ENCODE data around the gene MLEC. TPM values are rescaled to one million over a fixed set of nuclear protein-coding genes. Genes with fewer than 3 reads are reported as not detected.
A peak's percentile ranks its signal among the peaks of the same experiment; 100 is the strongest.

MLEC gene
- total and polyA plus RNA-seq, 9 of the 15 experiments (the other 6 are each of a cell fraction or from before 2014, with no cell fraction given) = 18.5 to 108 (median 57.8) TPM

- no peak overlapping the region for H2AFZ ChIP-seq (ENCODE audit: low read depth, low read length)
- TF ChIP-seq FOSL1 (tag; conservative IDR thresholded peaks at IDR 0.05) (0 out of 2 replicates have a peak, but pooled peaks have one; percentile 8), L3MBTL2 (IDR thresholded peaks at IDR 0.05) (peak; percentile 38; the same call in 1 of the 2 replicates), E2F6 (IDR thresholded peaks at IDR 0.05; ENCODE audit: borderline replicate concordance in 1 of 2, extremely low read depth in 1 of 2, insufficient read depth in 1 of 2, insufficient read length in 1 of 2, low read depth in 1 of 2, low read length in 1 of 2, poor library complexity in 1 of 2, severe bottlenecking in 1 of 2) (peak in 1 of 2 experiments; percentile 4), CTBP1 (IDR thresholded peaks at IDR 0.05; ENCODE audit: borderline replicate concordance) (0 out of 2 replicates have a peak, but pooled peaks have one; percentile 5), TFAP4 (CRISPR knock-in tag; IDR thresholded peaks at IDR 0.05; ENCODE audit: borderline replicate concordance) (0 out of 2 replicates have a peak, but pooled peaks have one; percentile 5), CTCF (IDR thresholded peaks at IDR 0.05 in 2 of 3, conservative IDR thresholded peaks at IDR 0.05 in 1 of 3; ENCODE audit: insufficient read depth in 2 of 3, low read depth in 1 of 3, low read length in 3 of 3) (peak in 1 of 3 experiments; percentile 9; a peak in 1 of 6 replicates), U2AF2 (optimal IDR thresholded peaks at IDR 0.05; ENCODE audit: low read depth, low read length) (no peak), ZNF239 (CRISPR knock-in tag; IDR thresholded peaks at IDR 0.05) (no peak)
- H3K9me1 ChIP-seq (ENCODE audit: control insufficient read depth, insufficient read depth, low read length) = no peaks in the 10 kb centered on the region
- 5% methylated on average over 30 of the region's 33 CpGs for WGBS (ENCODE audit: insufficient coverage, low coverage, missing lambda C conversion rate)
- no peaks in the 10 kb centered on the region; the same call in 1 of the 2 replicates for H4K20me1 ChIP-seq (replicated peaks; ENCODE audit: control insufficient read depth, insufficient read depth, low read length)
- no peak overlapping the region for H3K4me3 ChIP-seq
- H3K9ac ChIP-seq (ENCODE audit: insufficient read depth in 1 of 2, low read depth in 2 of 2, low read length in 2 of 2) = peak overlapping the region in 1 of 2 experiments; percentile 16; a peak in 1 of 4 replicates
- no peaks in the 10 kb centered on the region for H3K9me3 ChIP-seq (replicated peaks; ENCODE audit: control insufficient read depth, insufficient read depth, low read depth, low read length)
- BruUV-seq (replicated peaks) = no TSS peak
- H3K27me3 ChIP-seq (ENCODE audit: control insufficient read depth in 2 of 2, insufficient read depth in 2 of 2, low read length in 2 of 2) = peaks cover 29 to 54% of the 10 kb centered on the region in 2 experiments
- DNase-seq (ENCODE audit: extremely low read depth in 1 of 4, low spot score in 3 of 4) (no peak), FAIRE-seq (no peak), ATAC-seq (0 out of 3 replicates have a peak, but pooled peaks have one; percentile 10)
- in situ Hi-C loops (cut with MboI) (loop anchor here (25.0 kb wide), 1 partner anchor 312 kb away; the partner anchor contains the start of gene PLA2G1B), intact Hi-C loops (cut with micrococcal nuclease) (loop anchor here (1.0 to 10.0 kb wide), 5 partner anchors 38 to 325 kb away; partner anchors contain the start of genes COX6A1, MLEC and PLA2G1B)
- peak overlapping the region; percentile 3; the same call in 1 of the 2 replicates for H3K4me2 ChIP-seq (ENCODE audit: insufficient read depth, low read length)
- H3K36me3 ChIP-seq (ENCODE audit: control insufficient read depth, insufficient read depth, low read length) = no peaks in the 10 kb centered on the region
- H3K27ac ChIP-seq (ENCODE audit: extremely low read depth, low read depth, low read length) = no peak overlapping the region
- ChIA-PET CTCF (ENCODE audit: low intra/inter-chr PET ratio) (interaction anchor here (0.5 to 3.9 kb wide), 11 partner anchors 10 to 461 kb away, joined by 3 to 19 read pairs (median 4); partner anchors contain the start of gene POP5), POLR2A (interaction anchor here (0.6 to 1.5 kb wide), 13 partner anchors 8 to 355 kb away, joined by 3 to 8 read pairs (median 4); partner anchors contain the start of genes MLEC and POP5)
- H3K79me2 ChIP-seq (ENCODE audit: control insufficient read depth, insufficient read depth, low read length) = no peaks in the 10 kb centered on the region
- peaks cover 3 to 6% of the 10 kb centered on the region in 2 experiments; a peak in 2 of 5 replicates for H3K4me1 ChIP-seq (replicated peaks in 1 of 2; ENCODE audit: control insufficient read depth in 2 of 2, insufficient read depth in 2 of 2, low read length in 2 of 2)
These were observed 37.3 kb upstream of the MLEC start for GRCh38 chr12:120649442-120650232.
